GM23338 (cell line): ENCODE data around the gene STK38. TPM values are rescaled to one million over a fixed set of nuclear protein-coding genes. Genes with fewer than 3 reads are reported as not detected.

Source experiments
- ATAC-seq: fragments of 200-7000 bp; cut with Tn5 transposase; 3 replicates; pipeline ENCODE4 v1.9.1; 2020
- DNase-seq: peaks from one replicate; pipeline ENCODE4 v3.0.0-alpha.2; 2015; ENCODE audit warnings: low spot score
- H2AFZ ChIP-seq: fragments of 200-600 bp; sonication (generic); 2 replicates; pipeline ENCODE4 v1.8.0; 2016; ENCODE audit warnings: antibody characterized with exemption, mild to moderate bottlenecking, moderate library complexity
- H3F3A ChIP-seq: fragments of 200-600 bp; sonication (generic); replicated peaks from 2 replicates; pipeline ENCODE4 v1.8.0; 2017; ENCODE audit warnings: antibody characterized with exemption, mixed run types, low read depth
- H3K27ac ChIP-seq: fragments of 200-600 bp; sonication (generic); 2 replicates; pipeline ENCODE4 v1.6.1; 2016; ENCODE audit warnings: low read depth
- H3K27me3 ChIP-seq: fragments of 200-600 bp; sonication (generic); 2 replicates; pipeline ENCODE4 v1.8.0; 2016; ENCODE audit warnings: mild to moderate bottlenecking, mixed run types, moderate library complexity; ENCODE audit not compliant: insufficient read depth
- H3K36me3 ChIP-seq: fragments of 200-600 bp; sonication (generic); 2 replicates; pipeline ENCODE4 v1.8.0; 2016; ENCODE audit warnings: mild to moderate bottlenecking; ENCODE audit not compliant: insufficient read depth
- H3K4me1 ChIP-seq: fragments of 200-600 bp; sonication (generic); 2 replicates; pipeline ENCODE4 v1.8.0; 2016; ENCODE audit warnings: mild to moderate bottlenecking, moderate library complexity; ENCODE audit not compliant: insufficient read depth
- H3K4me2 ChIP-seq: fragments of 200-600 bp; sonication (generic); 2 replicates; pipeline ENCODE4 v1.7.1; 2017; ENCODE audit warnings: mixed run types
- H3K4me3 ChIP-seq: fragments of 200-600 bp; sonication (generic); 2 replicates; pipeline ENCODE4 v1.6.1; 2016; ENCODE audit warnings: mixed run types
- H3K79me2 ChIP-seq: fragments of 200-600 bp; sonication (generic); replicated peaks from 2 replicates; pipeline ENCODE4 v1.8.0; 2017; ENCODE audit warnings: mild to moderate bottlenecking; ENCODE audit not compliant: insufficient read depth
- H3K9me2 ChIP-seq: fragments of 200-600 bp; sonication (generic); 2 replicates; pipeline ENCODE4 v1.8.0; 2017; ENCODE audit not compliant: insufficient read depth
- H4K20me1 ChIP-seq: fragments of 200-600 bp; sonication (generic); replicated peaks from 2 replicates; pipeline ENCODE4 v1.8.0; 2017; ENCODE audit warnings: mild to moderate bottlenecking; ENCODE audit not compliant: insufficient read depth
- H3K27ac Mint-ChIP-seq: 2 replicates; pipeline ENCODE4 v1.8.0; 2020; ENCODE audit warnings: inconsistent platforms, mild to moderate bottlenecking, moderate library complexity, mixed read lengths
- H3K27me3 Mint-ChIP-seq: 3 replicates; pipeline ENCODE4 v1.8.0; 2022; ENCODE audit warnings: low read depth, mild to moderate bottlenecking, moderate library complexity, mixed read lengths, inconsistent platforms; ENCODE audit not compliant: insufficient read depth, poor library complexity
- H3K36me3 Mint-ChIP-seq: 3 replicates; pipeline ENCODE4 v1.8.0; 2021; ENCODE audit warnings: low read depth, mild to moderate bottlenecking, inconsistent platforms, moderate library complexity, mixed read lengths
- H3K4me1 Mint-ChIP-seq: 3 replicates; pipeline ENCODE4 v1.8.0; 2020; ENCODE audit warnings: mild to moderate bottlenecking, inconsistent platforms, mixed read lengths
- H3K4me3 Mint-ChIP-seq: 3 replicates; pipeline ENCODE4 v1.8.0; 2021; ENCODE audit warnings: moderate library complexity, mild to moderate bottlenecking, inconsistent platforms, mixed read lengths
- H3K9me3 Mint-ChIP-seq: 3 replicates; pipeline ENCODE4 v1.8.0; 2020; ENCODE audit warnings: moderate library complexity, mild to moderate bottlenecking, inconsistent platforms, mixed read lengths
- CREB1 ChIP-seq: fragments of 250-450 bp; sonication (Bioruptor Pico); IDR thresholded peaks from 2 replicates; pipeline ENCODE4 v1.5.0; 2020; ENCODE audit warnings: low read depth, mild to moderate bottlenecking, moderate library complexity
- EZH2 ChIP-seq: fragments of 200-600 bp; sonication (generic); IDR thresholded peaks from one replicate; pipeline ENCODE4 v1.8.0; 2017; ENCODE audit warnings: antibody characterized with exemption, mild to moderate bottlenecking, low read depth; ENCODE audit not compliant: unreplicated experiment
- EZH2phosphoT487 ChIP-seq: fragments of 200-600 bp; sonication (generic); IDR thresholded peaks from one replicate; pipeline ENCODE4 v1.8.1; 2018; ENCODE audit warnings: antibody characterized with exemption; ENCODE audit not compliant: unreplicated experiment
- JUNB ChIP-seq: IDR thresholded peaks from one replicate; pipeline ENCODE4 v1.6.1; 2016; ENCODE audit warnings: antibody characterized with exemption; ENCODE audit not compliant: unreplicated experiment
- NANOG ChIP-seq: IDR thresholded peaks from 2 replicates; pipeline ENCODE4 v1.6.1; 2016; ENCODE audit warnings: antibody characterized with exemption, borderline replicate concordance
- POLR2AphosphoS5 ChIP-seq: IDR thresholded peaks from 2 replicates; pipeline ENCODE4 v1.6.1; 2016; ENCODE audit warnings: antibody characterized with exemption, low read depth
- STAT1 ChIP-seq: IDR thresholded peaks from one replicate; pipeline ENCODE4 v1.6.1; 2016; ENCODE audit warnings: antibody characterized with exemption; ENCODE audit not compliant: unreplicated experiment
- ZNF114 ChIP-seq: fragments of 250-450 bp; sonication (Bioruptor Pico); IDR thresholded peaks from 2 replicates; pipeline ENCODE4 v1.5.0; 2020; ENCODE audit warnings: mild to moderate bottlenecking, moderate library complexity
- ZNF331 ChIP-seq: fragments of 250-450 bp; sonication (Bioruptor Pico); IDR thresholded peaks from 2 replicates; pipeline ENCODE4 v1.5.0; 2020; ENCODE audit warnings: low read depth, mild to moderate bottlenecking, moderate library complexity
- polyA plus RNA-seq: library from polyadenylated mRNA; unstranded; fragments of >200 nt; fragmentation: Nextera tagmentation; extraction: Ambion mirVana; gene quantifications from 2 replicates; pipeline ENCODE4 v1.2.1, GENCODE V29; 2016
- total RNA-seq: library from RNA; depleted of rRNA; stranded (reverse); fragments of >200 nt; shearing (Covaris generic); gene quantifications from 2 replicates; pipeline ENCODE4 v1.2.3, GENCODE V29; 2014
- TF ChIP-seq, protein P1 (sequence below), 2 experiments: fragments of 200-600 bp in 1 of 2; sonication (generic) in 1 of 2; conservative IDR thresholded peaks; 2 replicates each; pipeline versions ENCODE4 v1.5.1 to v1.6.1; 2016 to 2017; ENCODE audit warnings: antibody characterized with exemption in 2 of 2, low read depth in 2 of 2, mild to moderate bottlenecking in 2 of 2, moderate library complexity in 1 of 2
- TF ChIP-seq, protein P2 (sequence below): IDR thresholded peaks from one replicate; pipeline ENCODE4 v1.6.1; 2018; ENCODE audit warnings: antibody characterized with exemption; ENCODE audit not compliant: unreplicated experiment
- TF ChIP-seq, protein P3 (sequence below): IDR thresholded peaks from 2 replicates; pipeline ENCODE4 v1.6.1; 2016; ENCODE audit warnings: antibody characterized with exemption

STK38 gene
- total and polyA plus RNA-seq, 2 experiments from 2014 or later, result 10.8 to 17.4 TPM

DNA sequence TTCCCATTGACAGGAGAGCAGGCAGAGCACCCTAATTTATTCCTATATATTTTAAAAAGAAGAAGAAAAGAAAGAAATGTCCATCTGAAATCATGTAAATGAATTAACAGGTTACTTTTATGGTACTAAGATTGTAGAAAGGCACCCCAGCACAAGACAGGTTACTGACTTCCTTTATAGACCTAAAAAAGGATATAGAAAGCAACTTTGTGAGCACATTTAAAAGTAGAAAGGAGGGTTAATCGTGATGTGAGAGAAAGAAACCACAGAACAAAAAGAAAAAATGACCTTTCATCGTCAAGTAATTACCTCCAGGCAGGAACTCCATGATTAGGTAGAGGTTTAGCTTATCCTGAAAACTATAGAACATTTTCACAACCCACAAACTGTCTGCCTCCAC is 29.9 kb downstream of the STK38 start (continued):
- TF ChIP-seq, protein P1, sequence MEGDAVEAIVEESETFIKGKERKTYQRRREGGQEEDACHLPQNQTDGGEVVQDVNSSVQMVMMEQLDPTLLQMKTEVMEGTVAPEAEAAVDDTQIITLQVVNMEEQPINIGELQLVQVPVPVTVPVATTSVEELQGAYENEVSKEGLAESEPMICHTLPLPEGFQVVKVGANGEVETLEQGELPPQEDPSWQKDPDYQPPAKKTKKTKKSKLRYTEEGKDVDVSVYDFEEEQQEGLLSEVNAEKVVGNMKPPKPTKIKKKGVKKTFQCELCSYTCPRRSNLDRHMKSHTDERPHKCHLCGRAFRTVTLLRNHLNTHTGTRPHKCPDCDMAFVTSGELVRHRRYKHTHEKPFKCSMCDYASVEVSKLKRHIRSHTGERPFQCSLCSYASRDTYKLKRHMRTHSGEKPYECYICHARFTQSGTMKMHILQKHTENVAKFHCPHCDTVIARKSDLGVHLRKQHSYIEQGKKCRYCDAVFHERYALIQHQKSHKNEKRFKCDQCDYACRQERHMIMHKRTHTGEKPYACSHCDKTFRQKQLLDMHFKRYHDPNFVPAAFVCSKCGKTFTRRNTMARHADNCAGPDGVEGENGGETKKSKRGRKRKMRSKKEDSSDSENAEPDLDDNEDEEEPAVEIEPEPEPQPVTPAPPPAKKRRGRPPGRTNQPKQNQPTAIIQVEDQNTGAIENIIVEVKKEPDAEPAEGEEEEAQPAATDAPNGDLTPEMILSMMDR (conservative IDR thresholded peaks at IDR 0.05; ENCODE audit: low read depth in 2 of 2), result no peak
- TF ChIP-seq, protein P2, sequence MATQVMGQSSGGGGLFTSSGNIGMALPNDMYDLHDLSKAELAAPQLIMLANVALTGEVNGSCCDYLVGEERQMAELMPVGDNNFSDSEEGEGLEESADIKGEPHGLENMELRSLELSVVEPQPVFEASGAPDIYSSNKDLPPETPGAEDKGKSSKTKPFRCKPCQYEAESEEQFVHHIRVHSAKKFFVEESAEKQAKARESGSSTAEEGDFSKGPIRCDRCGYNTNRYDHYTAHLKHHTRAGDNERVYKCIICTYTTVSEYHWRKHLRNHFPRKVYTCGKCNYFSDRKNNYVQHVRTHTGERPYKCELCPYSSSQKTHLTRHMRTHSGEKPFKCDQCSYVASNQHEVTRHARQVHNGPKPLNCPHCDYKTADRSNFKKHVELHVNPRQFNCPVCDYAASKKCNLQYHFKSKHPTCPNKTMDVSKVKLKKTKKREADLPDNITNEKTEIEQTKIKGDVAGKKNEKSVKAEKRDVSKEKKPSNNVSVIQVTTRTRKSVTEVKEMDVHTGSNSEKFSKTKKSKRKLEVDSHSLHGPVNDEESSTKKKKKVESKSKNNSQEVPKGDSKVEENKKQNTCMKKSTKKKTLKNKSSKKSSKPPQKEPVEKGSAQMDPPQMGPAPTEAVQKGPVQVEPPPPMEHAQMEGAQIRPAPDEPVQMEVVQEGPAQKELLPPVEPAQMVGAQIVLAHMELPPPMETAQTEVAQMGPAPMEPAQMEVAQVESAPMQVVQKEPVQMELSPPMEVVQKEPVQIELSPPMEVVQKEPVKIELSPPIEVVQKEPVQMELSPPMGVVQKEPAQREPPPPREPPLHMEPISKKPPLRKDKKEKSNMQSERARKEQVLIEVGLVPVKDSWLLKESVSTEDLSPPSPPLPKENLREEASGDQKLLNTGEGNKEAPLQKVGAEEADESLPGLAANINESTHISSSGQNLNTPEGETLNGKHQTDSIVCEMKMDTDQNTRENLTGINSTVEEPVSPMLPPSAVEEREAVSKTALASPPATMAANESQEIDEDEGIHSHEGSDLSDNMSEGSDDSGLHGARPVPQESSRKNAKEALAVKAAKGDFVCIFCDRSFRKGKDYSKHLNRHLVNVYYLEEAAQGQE, result no peak
- TF ChIP-seq CREB1 (no peak), EZH2phosphoT487 (no peak)

- peaks cover 23% of the 10 kb centered on the region for H3K36me3 Mint-ChIP-seq
- no peaks in the 10 kb centered on the region for H3F3A ChIP-seq
- no peak overlapping the region for H3K27ac ChIP-seq
- no peaks in the 10 kb centered on the region for H3K4me1 ChIP-seq
- H3K79me2 ChIP-seq, result no peaks in the 10 kb centered on the region
- no peak for DNase-seq
- no peak overlapping the region for H3K4me2 ChIP-seq
- no peak for ATAC-seq
- H3K9me2 ChIP-seq, result no peaks in the 10 kb centered on the region
- no peaks in the 10 kb centered on the region for H3K9me3 Mint-ChIP-seq
- H3K27me3 Mint-ChIP-seq, result peaks cover 2% of the 10 kb centered on the region
- no peaks in the 10 kb centered on the region for H4K20me1 ChIP-seq
- H3K36me3 ChIP-seq, result peaks cover 26% of the 10 kb centered on the region
- no peak overlapping the region for H3K27ac Mint-ChIP-seq
- no peak overlapping the region for H3K4me3 ChIP-seq
- H3K27me3 ChIP-seq, result no peaks in the 10 kb centered on the region
- no peak overlapping the region for H3K4me3 Mint-ChIP-seq
- H3K4me1 Mint-ChIP-seq, result no peaks in the 10 kb centered on the region
- no peak overlapping the region for H2AFZ ChIP-seq
- TF ChIP-seq, protein P3, sequence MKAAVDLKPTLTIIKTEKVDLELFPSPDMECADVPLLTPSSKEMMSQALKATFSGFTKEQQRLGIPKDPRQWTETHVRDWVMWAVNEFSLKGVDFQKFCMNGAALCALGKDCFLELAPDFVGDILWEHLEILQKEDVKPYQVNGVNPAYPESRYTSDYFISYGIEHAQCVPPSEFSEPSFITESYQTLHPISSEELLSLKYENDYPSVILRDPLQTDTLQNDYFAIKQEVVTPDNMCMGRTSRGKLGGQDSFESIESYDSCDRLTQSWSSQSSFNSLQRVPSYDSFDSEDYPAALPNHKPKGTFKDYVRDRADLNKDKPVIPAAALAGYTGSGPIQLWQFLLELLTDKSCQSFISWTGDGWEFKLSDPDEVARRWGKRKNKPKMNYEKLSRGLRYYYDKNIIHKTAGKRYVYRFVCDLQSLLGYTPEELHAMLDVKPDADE, result no peak
- TF ChIP-seq JUNB (no peak), ZNF331 (CRISPR knock-in tag) (no peak), EZH2 (no peak), STAT1 (no peak), NANOG (no peak), POLR2AphosphoS5 (no peak), ZNF114 (CRISPR knock-in tag) (no peak), EZH2phosphoT487 (no peak), CREB1 (no peak)
- TF ChIP-seq, protein P2, result no peak
These were observed 30.3 kb downstream of the STK38 start for GRCh38 chr6:36516988-36517387.
